ENCODE results near the gene FANK1.

DNA sequence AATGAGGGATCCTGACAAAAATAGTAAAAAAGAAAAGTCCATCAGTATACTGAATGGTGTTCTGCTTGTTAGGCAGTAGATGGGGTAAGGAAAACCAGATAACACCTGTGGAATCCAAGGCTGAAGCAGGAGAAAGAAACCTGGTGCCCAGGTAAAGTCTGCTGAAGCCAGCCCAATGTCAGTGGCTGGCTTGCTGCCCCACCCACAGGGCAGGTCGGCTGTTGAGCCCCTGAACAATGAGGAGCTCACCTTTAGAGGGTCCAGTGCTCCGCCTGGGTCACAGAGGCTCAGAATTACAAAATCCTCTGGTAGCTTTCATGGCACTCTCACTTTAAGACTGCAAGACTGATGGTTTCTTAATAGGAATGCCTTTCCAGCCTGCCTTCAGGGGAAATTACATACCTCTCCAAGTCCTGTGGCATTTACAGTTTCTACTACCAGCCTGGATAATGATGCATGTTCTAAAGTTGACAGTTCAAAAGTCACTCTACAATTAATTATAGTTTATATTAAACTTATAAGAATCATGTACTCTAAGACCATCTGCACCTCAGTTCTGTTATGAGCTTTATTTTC lies 39.1 kb upstream of the FANK1 start:
- TF ChIP-seq, protein P1, sequence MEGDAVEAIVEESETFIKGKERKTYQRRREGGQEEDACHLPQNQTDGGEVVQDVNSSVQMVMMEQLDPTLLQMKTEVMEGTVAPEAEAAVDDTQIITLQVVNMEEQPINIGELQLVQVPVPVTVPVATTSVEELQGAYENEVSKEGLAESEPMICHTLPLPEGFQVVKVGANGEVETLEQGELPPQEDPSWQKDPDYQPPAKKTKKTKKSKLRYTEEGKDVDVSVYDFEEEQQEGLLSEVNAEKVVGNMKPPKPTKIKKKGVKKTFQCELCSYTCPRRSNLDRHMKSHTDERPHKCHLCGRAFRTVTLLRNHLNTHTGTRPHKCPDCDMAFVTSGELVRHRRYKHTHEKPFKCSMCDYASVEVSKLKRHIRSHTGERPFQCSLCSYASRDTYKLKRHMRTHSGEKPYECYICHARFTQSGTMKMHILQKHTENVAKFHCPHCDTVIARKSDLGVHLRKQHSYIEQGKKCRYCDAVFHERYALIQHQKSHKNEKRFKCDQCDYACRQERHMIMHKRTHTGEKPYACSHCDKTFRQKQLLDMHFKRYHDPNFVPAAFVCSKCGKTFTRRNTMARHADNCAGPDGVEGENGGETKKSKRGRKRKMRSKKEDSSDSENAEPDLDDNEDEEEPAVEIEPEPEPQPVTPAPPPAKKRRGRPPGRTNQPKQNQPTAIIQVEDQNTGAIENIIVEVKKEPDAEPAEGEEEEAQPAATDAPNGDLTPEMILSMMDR (IDR thresholded peaks at IDR 0.05; ENCODE audit: insufficient read depth, low read length) = no peak
- TF ChIP-seq POLR2AphosphoS5 (IDR thresholded peaks at IDR 0.05; ENCODE audit: low read depth) (no peak), SPI1 (IDR thresholded peaks at IDR 0.05; ENCODE audit: borderline replicate concordance, low read depth) (no peak)
- TF ChIP-seq, protein P2, sequence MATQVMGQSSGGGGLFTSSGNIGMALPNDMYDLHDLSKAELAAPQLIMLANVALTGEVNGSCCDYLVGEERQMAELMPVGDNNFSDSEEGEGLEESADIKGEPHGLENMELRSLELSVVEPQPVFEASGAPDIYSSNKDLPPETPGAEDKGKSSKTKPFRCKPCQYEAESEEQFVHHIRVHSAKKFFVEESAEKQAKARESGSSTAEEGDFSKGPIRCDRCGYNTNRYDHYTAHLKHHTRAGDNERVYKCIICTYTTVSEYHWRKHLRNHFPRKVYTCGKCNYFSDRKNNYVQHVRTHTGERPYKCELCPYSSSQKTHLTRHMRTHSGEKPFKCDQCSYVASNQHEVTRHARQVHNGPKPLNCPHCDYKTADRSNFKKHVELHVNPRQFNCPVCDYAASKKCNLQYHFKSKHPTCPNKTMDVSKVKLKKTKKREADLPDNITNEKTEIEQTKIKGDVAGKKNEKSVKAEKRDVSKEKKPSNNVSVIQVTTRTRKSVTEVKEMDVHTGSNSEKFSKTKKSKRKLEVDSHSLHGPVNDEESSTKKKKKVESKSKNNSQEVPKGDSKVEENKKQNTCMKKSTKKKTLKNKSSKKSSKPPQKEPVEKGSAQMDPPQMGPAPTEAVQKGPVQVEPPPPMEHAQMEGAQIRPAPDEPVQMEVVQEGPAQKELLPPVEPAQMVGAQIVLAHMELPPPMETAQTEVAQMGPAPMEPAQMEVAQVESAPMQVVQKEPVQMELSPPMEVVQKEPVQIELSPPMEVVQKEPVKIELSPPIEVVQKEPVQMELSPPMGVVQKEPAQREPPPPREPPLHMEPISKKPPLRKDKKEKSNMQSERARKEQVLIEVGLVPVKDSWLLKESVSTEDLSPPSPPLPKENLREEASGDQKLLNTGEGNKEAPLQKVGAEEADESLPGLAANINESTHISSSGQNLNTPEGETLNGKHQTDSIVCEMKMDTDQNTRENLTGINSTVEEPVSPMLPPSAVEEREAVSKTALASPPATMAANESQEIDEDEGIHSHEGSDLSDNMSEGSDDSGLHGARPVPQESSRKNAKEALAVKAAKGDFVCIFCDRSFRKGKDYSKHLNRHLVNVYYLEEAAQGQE (IDR thresholded peaks at IDR 0.05; ENCODE audit: insufficient replicate concordance, low read depth) = no peak

Data from HL-60 (cell line).